Measurements from ENCODE around the gene ARHGEF37. TPM values are rescaled to one million over a fixed set of nuclear protein-coding genes. Genes with fewer than 3 reads are reported as not detected.

Gene ARHGEF37
- total and polyA plus RNA-seq, 9 of the 15 experiments (the other 6 are each of a cell fraction or from before 2014, with no cell fraction given) = 0.01 to 0.27 (median 0.05) TPM

DNA sequence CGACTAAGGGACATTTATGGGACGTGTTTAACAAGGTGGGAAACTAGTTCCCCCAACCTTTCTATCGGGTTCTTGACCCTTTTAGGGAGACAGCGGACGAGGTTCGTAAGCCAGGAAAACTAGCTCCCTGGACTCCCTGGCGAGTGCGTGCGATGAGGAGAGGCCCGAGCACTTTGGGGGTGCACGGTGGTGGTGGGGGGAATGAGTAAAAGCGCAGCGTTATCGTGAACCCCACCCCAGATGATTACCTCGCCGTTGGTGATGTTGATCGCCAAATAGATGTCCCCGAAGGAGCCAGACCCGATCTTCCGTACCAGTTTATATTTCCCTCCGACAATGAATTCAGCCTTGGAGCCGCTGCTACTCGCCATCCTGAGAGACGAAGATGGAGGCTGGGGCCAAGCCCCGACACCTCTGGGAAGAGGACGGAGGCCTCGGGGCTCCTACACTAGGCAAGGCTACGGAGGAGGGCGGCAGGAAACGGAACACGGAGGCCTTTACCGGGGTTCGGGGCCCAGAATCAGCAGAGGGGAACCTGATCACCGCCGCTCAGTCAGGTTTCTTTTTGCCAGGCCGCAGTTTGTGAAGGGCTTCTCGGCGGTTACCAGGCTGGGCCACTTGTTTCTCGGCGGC, 30.6 kb upstream of the ARHGEF37 start (continued):
- TF ChIP-seq CEBPG (CRISPR knock-in tag; IDR thresholded peaks at IDR 0.05) (peak; percentile 23; the same call in 1 of the 2 replicates), CEBPG (tag; conservative IDR thresholded peaks at IDR 0.05 in 1 of 2, IDR thresholded peaks at IDR 0.05 in 1 of 2) (no peak), HDAC1 (IDR thresholded peaks at IDR 0.05) (0 out of 4 replicates have a peak, but pooled peaks of 1 of the 2 experiments have one; percentile 35), UBTF (IDR thresholded peaks at IDR 0.05; ENCODE audit: borderline replicate concordance in 1 of 2, low read depth in 2 of 2, low read length in 2 of 2) (peak in 1 of 2 experiments; percentile 11; a peak in 1 of 4 replicates), HES1 (IDR thresholded peaks at IDR 0.05; ENCODE audit: low read depth) (no peak), ZNF431 (CRISPR knock-in tag; IDR thresholded peaks at IDR 0.05) (peak; percentile 64; the same call in 1 of the 2 replicates), NR3C1 (CRISPR knock-in tag; IDR thresholded peaks at IDR 0.05) (0 out of 2 replicates have a peak, but pooled peaks have one; percentile 44), ZNF224 (CRISPR knock-in tag; IDR thresholded peaks at IDR 0.05) (0 out of 2 replicates have a peak, but pooled peaks have one; percentile 7)
- TF ChIP-seq, protein P1, sequence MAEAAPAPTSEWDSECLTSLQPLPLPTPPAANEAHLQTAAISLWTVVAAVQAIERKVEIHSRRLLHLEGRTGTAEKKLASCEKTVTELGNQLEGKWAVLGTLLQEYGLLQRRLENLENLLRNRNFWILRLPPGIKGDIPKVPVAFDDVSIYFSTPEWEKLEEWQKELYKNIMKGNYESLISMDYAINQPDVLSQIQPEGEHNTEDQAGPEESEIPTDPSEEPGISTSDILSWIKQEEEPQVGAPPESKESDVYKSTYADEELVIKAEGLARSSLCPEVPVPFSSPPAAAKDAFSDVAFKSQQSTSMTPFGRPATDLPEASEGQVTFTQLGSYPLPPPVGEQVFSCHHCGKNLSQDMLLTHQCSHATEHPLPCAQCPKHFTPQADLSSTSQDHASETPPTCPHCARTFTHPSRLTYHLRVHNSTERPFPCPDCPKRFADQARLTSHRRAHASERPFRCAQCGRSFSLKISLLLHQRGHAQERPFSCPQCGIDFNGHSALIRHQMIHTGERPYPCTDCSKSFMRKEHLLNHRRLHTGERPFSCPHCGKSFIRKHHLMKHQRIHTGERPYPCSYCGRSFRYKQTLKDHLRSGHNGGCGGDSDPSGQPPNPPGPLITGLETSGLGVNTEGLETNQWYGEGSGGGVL (CRISPR knock-in tag; IDR thresholded peaks at IDR 0.05) = no peak
- TF ChIP-seq, protein P2, sequence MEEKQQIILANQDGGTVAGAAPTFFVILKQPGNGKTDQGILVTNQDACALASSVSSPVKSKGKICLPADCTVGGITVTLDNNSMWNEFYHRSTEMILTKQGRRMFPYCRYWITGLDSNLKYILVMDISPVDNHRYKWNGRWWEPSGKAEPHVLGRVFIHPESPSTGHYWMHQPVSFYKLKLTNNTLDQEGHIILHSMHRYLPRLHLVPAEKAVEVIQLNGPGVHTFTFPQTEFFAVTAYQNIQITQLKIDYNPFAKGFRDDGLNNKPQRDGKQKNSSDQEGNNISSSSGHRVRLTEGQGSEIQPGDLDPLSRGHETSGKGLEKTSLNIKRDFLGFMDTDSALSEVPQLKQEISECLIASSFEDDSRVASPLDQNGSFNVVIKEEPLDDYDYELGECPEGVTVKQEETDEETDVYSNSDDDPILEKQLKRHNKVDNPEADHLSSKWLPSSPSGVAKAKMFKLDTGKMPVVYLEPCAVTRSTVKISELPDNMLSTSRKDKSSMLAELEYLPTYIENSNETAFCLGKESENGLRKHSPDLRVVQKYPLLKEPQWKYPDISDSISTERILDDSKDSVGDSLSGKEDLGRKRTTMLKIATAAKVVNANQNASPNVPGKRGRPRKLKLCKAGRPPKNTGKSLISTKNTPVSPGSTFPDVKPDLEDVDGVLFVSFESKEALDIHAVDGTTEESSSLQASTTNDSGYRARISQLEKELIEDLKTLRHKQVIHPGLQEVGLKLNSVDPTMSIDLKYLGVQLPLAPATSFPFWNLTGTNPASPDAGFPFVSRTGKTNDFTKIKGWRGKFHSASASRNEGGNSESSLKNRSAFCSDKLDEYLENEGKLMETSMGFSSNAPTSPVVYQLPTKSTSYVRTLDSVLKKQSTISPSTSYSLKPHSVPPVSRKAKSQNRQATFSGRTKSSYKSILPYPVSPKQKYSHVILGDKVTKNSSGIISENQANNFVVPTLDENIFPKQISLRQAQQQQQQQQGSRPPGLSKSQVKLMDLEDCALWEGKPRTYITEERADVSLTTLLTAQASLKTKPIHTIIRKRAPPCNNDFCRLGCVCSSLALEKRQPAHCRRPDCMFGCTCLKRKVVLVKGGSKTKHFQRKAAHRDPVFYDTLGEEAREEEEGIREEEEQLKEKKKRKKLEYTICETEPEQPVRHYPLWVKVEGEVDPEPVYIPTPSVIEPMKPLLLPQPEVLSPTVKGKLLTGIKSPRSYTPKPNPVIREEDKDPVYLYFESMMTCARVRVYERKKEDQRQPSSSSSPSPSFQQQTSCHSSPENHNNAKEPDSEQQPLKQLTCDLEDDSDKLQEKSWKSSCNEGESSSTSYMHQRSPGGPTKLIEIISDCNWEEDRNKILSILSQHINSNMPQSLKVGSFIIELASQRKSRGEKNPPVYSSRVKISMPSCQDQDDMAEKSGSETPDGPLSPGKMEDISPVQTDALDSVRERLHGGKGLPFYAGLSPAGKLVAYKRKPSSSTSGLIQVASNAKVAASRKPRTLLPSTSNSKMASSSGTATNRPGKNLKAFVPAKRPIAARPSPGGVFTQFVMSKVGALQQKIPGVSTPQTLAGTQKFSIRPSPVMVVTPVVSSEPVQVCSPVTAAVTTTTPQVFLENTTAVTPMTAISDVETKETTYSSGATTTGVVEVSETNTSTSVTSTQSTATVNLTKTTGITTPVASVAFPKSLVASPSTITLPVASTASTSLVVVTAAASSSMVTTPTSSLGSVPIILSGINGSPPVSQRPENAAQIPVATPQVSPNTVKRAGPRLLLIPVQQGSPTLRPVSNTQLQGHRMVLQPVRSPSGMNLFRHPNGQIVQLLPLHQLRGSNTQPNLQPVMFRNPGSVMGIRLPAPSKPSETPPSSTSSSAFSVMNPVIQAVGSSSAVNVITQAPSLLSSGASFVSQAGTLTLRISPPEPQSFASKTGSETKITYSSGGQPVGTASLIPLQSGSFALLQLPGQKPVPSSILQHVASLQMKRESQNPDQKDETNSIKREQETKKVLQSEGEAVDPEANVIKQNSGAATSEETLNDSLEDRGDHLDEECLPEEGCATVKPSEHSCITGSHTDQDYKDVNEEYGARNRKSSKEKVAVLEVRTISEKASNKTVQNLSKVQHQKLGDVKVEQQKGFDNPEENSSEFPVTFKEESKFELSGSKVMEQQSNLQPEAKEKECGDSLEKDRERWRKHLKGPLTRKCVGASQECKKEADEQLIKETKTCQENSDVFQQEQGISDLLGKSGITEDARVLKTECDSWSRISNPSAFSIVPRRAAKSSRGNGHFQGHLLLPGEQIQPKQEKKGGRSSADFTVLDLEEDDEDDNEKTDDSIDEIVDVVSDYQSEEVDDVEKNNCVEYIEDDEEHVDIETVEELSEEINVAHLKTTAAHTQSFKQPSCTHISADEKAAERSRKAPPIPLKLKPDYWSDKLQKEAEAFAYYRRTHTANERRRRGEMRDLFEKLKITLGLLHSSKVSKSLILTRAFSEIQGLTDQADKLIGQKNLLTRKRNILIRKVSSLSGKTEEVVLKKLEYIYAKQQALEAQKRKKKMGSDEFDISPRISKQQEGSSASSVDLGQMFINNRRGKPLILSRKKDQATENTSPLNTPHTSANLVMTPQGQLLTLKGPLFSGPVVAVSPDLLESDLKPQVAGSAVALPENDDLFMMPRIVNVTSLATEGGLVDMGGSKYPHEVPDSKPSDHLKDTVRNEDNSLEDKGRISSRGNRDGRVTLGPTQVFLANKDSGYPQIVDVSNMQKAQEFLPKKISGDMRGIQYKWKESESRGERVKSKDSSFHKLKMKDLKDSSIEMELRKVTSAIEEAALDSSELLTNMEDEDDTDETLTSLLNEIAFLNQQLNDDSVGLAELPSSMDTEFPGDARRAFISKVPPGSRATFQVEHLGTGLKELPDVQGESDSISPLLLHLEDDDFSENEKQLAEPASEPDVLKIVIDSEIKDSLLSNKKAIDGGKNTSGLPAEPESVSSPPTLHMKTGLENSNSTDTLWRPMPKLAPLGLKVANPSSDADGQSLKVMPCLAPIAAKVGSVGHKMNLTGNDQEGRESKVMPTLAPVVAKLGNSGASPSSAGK (IDR thresholded peaks at IDR 0.05) = no peak

All from K562 (cell line).